Activated effector memory CD4-positive, alpha-beta T cell treated with anti-CD3 and anti-CD28 coated beads, Interleukin-2, amount 50 U/mL, for 16 hours (primary cell): Measurements from ENCODE around the gene USP34.

ENCODE experiments used
- DNase-seq: peaks from one replicate; pipeline ENCODE4 v3.0.0-alpha.2; 2020

The USP34 gene

GRCh38 chr2:61295981-61296380 lies 174.9 kb downstream of the USP34 start:
- DNase-seq: no peak

GRCh38 chr2:61291851-61292575 lies 178.9 kb downstream of the USP34 start:
- DNase-seq: no peak

- DNase-seq: no peak
Observed at GRCh38 chr2:61288070-61288841, 182.6 kb downstream of the USP34 start.

GRCh38 chr2:61287254-61287653 lies 183.6 kb downstream of the USP34 start:
- DNase-seq: no peak

DNA sequence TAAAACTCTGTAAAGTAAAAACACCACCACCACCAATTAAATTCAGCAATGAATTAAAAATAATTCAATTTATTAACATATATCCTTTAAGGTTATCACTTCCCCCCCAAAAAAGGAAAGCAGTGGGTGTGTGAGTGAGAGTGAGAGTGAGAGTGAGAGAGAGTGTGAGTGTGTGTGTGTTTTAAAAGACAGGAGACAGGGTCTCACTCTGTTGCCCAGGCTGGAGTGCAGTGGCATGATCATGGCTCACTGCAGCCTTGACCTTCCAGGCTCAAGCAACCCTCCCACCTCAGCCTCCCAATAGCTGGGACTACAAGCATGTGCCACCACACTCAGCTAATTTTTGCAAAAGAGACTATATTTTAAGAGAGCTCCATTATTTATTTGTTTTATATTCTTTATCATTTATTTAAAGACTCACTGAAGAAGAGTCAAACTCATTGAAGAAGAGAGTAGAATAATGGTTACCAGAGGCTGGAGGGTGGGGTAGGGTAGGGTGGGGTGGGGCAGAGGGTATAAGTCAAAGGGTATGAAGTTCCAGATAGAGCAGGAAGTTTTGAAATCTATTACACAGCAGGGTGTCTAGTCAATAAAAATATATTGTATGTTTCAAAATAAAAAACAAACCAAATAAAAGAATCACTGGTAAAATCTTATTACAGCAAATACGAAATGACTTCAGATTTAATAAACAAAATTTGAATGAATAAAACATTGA lies 187.3 kb downstream of the USP34 start:
- DNase-seq: no peak

- DNase-seq: no peak
Observed at GRCh38 chr2:61282104-61282590, 188.7 kb downstream of the USP34 start.

GRCh38 chr2:61281321-61281720 lies 189.6 kb downstream of the USP34 start:
- DNase-seq: no peak

- no peak for DNase-seq
Observed at GRCh38 chr2:61277756-61278155, 193.1 kb downstream of the USP34 start.

DNA sequence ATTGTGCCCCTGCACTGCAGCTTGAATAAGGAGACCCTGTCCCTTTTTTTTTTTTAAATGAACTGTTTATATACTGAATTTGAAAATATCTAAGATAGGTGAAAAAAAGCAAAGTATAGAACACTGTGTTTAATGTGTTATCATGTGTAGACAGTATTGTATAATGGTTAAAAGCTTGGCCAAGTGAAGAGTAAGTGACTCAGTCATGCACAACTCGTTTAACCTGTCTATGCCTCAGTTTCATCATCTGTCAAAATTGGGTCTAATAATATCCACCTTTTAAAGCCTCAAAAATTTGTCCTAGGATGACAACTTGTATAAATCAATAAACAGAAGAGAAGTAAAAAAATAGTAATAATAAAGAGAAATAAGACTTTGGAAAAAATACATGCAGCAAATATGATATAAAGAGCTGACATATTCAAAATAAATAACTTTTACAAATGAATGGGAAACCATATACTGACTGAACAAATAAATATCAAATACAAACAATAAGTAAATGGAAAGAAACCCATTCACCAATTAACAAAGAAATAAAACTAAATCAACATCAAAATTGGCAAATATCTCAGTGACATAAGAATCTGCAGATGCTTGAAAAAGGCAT lies 195.2 kb downstream of the USP34 start:
- no peak for DNase-seq

DNA sequence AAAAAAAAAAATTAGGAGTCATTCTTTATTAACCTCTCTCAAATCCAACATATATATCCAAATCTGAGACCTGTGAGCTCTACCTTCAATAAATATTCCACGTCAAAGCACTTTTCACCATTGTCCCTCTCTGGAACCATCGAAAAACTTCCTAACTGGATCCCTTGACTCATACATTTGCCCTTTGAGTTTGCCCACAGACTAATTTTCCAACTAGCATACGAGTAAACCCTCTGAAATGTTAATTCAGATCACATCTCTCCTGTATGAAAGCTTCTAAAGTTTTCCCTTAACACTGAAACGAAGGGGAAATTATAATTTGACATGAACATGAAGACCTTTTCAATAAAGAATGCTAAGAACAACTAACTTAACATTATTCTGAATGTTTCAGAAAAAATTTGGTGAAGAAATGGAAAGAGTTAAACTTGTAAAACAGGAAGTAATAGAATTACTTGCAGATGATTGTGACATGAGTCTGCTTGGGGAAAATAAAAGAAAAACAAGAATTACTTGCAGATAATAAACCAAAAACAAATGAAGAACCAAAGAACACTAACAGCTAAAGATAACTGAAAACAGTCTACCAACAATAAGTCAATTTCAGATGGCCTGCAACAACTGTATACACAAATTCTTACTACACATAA lies 198.3 kb downstream of the USP34 start:
- no peak for DNase-seq

- DNase-seq: no peak
Observed at GRCh38 chr2:61268249-61268648, 202.6 kb downstream of the USP34 start.

DNA sequence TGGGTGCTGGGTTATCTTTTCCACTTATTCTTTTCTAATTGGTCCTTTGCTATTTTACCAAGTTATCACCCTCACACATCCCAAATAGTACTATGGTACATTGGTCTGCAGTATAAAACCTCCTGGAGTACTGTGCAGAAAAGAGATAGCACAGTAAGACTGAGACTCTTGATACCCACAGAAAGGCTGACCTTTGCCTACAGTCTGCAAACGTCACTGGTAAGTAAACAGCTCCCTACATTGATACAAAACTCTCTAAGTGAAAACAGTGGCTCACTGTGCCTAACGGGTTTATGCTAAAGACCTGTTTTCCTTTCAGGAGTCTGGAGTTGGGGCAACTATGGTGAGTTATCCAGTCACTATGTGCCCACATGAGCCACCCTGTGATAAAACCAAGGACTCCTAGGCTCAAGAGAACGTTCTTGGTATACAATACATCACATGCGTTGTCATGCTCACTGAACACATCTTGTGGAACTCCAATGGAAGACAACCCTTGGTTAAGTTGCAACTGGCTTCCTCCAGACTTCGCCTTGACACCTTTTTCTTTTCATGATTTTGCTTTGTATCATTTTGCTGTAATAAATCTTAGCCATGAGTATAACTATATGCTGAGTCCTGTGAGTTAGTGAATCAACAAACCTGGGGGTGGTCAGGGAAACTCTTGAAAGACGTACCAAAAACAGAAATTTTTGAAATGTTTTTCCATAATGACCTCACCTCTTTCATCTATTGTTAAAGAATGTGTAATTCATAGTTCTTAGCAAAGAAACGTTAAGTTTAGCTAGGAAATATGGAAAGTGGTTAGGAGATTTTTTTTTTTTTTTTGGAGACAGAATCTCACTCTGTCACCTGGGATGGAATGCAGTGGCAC lies 204.0 kb downstream of the USP34 start:
- no peak for DNase-seq

- DNase-seq: no peak
Observed at GRCh38 chr2:61263830-61264229, 207.1 kb downstream of the USP34 start.

DNA sequence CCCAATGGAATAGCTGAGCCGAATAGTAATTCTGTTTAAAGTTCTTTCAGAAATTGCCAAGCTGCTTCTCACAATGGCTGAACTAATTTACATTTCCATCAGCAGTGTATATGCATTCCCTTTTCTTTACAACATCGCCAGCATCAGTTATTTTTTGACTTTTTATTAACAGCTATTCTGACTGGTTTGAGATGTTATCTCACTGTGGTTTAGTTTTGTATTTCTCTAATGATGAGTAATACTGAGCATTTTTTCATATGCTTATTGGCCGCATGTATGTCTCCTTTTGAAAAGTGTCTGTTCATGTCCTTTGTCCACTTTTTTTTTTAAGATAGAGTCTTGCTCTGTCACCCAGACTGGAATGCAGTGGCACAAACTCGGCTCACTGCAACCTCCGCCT lies 208.2 kb downstream of the USP34 start:
- no peak for DNase-seq

DNA sequence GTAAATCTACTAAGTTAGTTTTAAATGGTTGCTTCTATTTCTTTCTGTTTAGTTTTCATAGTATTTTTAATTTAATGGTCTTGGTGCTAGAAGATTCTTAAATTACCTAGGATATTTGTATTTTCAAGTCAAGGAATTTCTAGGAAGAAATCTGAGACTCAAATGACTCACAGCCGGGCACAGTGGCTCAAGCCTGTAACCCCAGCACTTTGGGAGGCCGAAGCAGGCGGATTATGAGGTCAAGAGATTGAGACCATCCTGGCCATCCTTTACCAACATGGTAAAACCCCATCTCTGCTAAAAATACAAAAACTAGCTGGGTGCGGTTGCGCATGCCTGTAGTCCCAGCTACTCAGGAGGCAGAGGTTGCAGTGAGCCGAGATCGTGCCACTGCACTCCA lies 213.4 kb downstream of the USP34 start:
- DNase-seq: no peak

- no peak for DNase-seq
Observed at GRCh38 chr2:61255580-61256437, 215.1 kb downstream of the USP34 start.

DNA sequence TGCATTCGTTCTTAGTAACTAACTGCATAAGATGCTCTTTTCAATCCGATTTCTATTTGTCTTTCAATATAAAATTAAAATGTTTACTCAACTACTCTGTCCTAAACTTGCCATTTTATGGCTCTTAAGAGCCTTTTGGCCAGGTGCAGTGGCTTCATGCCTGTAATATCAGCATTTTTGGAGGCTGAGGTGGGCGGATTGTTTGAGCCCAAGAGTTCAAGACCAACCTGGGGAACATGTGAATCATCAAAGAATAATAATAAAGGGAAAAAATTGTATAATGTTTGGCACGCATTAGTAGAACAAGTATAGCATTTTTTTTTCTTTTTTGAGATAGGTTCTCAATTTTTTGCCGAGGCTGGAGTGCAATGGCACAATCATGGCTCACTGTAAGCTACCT lies 216.4 kb downstream of the USP34 start:
- DNase-seq: no peak

GRCh38 chr2:61253136-61253535 lies 217.8 kb downstream of the USP34 start:
- DNase-seq: no peak

DNA sequence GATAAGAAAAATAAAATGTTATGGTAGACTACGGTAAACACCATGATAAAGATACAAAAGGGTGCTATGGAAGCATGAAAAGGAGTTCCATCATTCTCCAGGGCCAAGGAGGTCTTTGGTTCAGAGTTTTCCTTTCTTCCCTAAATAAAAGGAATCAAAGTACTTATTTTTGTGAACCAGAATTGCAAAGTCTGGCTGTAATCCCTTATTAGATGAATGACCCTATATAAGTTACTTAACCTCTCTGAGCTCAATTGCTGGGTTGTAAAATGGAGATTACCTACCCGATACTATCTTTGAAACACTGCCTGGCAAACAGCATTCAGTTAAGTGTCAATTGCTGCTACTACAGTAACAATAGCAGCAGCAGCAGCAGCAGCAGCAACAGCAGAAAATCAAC lies 218.9 kb downstream of the USP34 start:
- no peak for DNase-seq

DNA sequence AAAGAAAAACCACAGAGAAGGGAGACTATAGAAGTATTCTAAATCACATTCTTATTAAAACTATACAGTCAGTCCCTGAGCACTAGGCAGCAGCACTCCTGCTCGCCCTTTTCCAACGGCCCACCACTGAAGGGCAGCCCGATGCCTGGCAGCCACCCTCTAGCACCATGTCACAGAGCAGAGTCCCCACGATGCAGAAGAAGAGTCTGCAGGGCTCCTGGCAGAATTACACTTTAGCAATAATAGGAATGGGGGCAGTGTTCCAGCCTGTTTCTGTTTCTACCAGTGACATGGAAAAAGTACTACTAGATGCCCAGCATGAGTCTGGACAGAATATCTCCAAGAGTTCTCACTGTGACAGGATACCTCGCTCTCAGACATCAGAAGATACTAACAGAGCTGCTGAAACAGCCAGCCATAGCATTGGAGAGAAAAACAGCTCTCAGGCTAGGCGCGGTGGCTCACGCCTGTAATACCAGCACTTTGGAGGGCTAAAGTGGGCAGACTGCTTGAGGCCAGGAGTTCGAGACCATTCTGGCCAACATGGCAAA lies 221.3 kb downstream of the USP34 start:
- no peak for DNase-seq
